Activated CD4-positive, alpha-beta T cell treated with anti-CD3 and anti-CD28 coated beads, Interleukin-2, Interleukin-6, amounts not matched to agents 100 ng/mL and 50 ng/mL, durations not matched to agents 16 hours and 8 hours (primary cell): ENCODE measurements around the gene PAMR1.
"Not testable (repeated sequence)": the region's sequence is repeated elsewhere in the genome, so short reads cannot be mapped to it uniquely, and the experiment has no call there.

Source experiments
- DNase-seq: peaks from one replicate; pipeline ENCODE4 v3.0.0-alpha.2; 2020

PAMR1 gene, protein sequence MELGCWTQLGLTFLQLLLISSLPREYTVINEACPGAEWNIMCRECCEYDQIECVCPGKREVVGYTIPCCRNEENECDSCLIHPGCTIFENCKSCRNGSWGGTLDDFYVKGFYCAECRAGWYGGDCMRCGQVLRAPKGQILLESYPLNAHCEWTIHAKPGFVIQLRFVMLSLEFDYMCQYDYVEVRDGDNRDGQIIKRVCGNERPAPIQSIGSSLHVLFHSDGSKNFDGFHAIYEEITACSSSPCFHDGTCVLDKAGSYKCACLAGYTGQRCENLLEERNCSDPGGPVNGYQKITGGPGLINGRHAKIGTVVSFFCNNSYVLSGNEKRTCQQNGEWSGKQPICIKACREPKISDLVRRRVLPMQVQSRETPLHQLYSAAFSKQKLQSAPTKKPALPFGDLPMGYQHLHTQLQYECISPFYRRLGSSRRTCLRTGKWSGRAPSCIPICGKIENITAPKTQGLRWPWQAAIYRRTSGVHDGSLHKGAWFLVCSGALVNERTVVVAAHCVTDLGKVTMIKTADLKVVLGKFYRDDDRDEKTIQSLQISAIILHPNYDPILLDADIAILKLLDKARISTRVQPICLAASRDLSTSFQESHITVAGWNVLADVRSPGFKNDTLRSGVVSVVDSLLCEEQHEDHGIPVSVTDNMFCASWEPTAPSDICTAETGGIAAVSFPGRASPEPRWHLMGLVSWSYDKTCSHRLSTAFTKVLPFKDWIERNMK

DNA sequence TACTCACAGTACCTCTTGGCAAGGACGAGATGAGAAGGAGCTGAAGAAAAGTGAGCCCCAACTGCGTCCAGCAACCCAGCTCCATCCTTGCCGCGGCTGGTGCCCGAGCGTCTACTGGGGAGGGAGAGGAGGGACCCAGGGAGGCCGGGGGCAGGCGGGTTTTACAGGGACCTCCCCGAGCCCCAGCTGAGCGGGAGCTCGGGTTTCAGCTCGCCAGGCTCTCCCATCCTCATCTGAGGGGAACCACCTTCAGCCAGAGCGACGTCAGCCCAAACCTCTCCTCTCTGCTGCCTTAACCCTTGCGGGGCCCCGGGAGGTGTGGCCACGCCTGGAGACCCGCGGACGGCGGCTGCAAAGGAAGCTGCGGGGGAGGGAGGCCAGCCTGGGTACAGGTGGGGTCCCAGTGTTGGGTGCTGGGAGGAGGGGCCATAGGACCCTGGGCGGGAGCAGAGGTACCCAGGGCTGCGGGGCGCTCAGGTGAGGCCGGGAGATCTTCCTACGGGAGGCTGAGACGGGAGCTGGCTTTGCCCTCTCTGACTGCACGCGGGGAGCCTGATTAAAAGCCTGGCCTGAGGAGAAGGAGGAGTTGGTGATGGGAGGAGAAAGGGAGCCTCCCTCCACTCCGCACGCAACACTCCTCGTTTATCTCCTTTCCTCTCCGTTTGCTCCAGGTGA is at the start of gene PAMR1:
TSS of gene PAMR1 (minus strand) at position 116 of the 675 bp plus-strand sequence. CDS start at position 85, 31 bp downstream.
- DNase-seq, result no peak

DNA sequence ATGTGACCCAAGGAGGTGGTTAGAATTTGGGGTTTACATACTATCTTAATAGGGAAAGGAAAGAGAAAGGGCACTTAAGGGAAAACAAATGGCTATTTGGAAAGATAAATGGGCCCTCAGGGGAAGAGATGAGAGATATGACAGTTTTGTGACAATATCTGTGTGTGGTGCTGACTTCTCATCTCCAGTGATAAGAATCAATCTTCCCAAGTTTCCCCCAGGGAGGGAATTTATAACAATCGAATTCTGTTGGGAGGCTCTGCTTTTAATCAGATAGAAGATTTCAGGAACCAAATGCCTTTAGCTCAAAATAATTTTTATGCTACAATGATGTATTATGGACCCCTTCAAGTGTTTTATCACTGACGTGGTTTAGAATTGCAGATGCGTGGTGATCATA is 46.3 kb upstream of the PAMR1 start:
- DNase-seq, result no peak

DNA sequence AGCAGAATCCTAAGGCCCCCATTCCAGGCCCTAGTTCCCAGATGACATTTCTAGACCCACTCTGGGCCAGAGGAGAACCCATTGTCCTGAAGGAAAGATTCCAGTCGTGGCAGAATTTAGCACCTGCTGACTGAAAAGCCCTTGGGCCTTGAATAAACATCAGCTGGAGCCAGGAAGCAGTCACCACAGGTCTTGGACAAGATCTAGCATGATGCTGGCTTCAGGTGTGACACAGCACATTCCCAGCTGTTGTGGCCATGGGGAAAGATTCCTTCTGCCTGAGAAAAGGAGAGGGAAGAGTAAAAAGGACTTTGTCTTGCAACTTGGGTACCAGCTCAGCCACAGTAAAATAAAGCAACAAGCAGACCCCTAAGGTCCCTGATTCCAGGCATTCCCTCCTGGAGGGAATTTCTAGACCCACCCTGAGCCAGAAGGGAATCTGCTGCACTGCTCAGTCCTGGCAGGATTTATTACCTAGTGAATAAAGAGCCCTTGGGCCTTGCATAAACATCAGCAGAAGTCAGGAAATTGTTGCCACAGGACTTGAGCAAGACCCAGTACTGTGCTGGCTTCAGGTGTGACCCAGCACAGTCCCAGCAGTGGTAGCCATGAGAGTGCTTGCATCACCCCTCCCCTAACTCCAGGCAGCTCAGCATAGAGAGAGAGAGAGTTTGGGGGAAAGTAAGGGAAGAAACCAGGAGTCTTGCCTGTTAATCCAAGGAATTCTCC is 42.5 kb upstream of the PAMR1 start:
- DNase-seq, result no peak

DNA sequence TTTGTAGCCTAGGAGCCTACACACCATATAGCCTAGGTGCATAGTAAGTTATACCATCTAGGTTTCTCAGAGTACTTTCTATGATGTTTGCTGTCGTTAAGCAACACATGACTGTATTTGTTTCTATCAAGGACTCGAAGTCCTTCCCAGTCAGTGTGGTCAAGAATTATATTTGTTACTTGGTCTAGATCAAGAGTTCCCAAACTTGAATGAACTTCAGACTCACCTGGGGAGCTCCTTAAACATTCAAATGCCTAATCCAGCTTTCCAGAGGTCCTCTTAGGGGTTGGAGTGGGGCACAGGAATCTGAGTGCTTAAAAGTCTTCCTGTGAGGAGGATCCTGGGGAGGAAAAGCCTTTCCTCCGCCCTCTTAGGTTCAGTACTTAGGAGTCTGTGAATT is 41.5 kb upstream of the PAMR1 start:
- no peak for DNase-seq

DNA sequence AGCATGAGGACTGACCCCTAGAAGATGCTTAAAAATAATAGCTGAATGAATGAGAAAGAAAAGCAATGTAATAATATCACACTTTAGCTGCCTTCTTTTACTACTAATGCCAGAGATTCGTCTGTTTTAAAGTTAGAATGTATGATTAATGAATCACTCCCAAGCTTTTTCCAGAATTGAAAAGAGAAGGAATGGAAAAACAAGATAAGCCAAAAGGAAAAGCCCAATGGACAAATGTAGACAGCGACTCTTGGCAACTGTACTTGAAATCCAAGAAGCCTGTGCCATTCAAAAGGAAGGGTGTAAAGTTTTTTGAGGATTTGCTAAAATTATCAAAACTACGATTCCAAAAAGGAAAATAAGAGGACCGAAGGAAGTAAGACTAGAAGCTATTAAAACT is 40.8 kb upstream of the PAMR1 start:
- no peak for DNase-seq

DNA sequence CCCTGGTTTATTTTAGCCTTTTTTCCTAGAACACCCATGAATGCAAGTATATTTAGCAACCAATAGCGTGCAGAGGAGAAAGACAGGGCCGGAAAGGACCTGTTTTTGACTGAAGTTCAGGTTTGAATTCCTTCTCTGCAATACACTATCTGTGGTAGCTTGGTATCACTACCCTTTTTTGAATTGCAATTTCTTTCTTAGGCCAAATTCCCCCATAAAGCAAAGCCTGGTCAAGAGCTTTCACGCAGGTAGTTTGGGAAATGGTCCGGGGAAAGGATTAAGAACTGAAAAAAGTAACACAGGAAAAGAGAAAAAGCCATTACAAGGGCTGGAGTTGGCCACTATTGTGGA is 38.8 kb upstream of the PAMR1 start:
- no peak for DNase-seq

- no peak for DNase-seq
These were observed 38.2 kb upstream of the PAMR1 start for GRCh38 chr11:35563484-35564244.

DNA sequence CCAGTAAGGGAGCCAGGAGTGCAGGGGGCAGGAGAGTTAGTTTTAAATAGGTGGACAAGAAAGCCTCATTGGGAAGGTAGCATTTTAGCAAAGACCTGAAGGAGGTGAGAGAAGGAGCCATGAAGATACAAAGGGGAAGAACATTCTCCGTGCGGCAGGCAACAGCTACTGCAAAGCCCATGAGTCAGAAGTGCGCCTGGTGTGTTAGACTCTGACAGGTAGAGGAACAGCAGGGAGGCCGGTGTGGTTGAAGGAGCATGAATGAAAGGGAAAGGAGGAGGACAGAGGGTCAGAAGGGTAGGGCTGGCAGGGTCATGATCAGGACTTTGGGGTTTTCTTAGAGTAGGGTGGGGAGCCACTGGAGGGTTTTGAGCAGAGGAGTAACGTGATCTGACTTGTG is 34.5 kb upstream of the PAMR1 start:
- no peak for DNase-seq

DNA sequence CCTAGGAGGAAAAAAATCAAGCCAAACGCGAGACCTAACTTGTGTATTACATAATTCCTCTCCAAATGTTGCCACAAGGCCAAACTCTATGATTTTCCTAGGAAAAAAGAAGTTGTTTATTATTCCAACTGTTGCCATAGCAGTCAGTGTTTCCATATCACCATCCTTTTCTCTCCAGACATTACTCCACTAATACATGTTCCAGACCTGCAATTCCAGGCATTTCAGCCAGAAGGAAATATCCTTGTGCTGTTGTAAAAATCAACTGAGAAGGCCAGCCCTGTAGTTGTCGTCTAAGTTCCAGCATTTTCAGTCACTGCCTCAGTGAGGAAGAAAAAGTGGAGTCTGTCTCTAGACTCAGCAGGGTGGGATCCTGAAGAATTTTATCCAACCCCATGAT is 33.1 kb upstream of the PAMR1 start:
- no peak for DNase-seq

- DNase-seq, result no peak
These were observed 30.1 kb upstream of the PAMR1 start for GRCh38 chr11:35555488-35555887.

DNA sequence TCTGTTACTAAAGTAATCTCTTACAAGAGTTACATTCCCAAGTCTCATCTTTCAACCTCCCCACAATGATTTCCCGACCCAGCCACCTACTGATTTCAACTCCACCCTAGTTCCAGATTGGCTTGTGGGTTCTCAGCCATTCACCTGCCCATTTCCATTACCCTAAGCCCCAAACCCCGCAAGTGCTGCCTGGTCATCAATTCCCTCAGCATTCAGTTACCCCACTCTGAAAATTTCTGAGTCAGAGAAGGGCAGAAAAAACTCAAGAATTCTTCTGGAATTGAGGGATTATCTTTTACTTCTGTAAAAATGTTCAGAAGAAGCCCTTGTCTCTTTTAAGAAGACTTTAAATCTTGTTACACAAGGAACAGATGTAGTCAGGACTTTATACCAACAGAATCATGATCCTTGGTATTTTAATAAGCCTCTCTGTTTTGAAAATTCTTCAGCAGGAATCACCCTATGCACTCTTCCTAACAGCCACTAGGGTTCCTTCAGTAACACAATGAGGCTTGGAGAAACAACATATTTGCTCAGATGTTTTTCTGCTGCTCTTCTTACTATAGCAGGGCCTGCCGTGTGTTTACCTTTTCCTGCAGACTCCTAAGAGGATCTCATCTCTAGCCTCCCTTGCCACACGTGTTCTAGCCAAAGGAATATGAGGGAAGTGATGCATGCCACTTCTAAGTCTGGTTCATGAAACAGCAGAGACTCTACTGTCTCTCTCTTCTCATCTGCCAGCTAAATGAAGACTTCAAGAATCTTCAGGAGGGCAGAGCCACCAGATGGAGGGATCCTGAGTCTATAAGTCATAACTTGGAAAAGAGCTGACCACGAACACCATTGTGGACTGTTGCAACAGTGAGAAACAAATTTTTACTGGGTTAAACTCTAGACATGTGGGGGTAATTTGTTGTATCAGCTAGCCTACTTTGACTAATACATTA is 29.3 kb upstream of the PAMR1 start:
- no peak for DNase-seq

DNA sequence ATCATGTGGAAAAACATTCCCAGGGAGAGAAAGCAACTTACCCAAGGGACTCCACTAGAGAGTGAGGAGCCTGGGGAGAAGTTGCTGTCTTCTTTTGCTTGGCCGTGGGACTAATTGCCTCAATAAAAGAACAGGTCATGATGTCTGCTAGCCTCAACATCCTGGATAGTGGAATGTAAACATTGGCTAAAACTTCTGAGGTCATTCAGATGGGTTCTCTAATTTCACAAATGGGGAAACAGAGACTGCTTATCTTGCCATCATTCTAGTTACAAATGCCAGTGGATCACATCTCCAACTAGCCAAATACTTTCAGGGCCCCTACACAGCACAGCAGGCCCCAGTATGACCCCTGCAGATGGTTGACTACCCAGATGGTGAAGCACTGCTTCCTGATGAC is 28.4 kb upstream of the PAMR1 start:
- no peak for DNase-seq

DNA sequence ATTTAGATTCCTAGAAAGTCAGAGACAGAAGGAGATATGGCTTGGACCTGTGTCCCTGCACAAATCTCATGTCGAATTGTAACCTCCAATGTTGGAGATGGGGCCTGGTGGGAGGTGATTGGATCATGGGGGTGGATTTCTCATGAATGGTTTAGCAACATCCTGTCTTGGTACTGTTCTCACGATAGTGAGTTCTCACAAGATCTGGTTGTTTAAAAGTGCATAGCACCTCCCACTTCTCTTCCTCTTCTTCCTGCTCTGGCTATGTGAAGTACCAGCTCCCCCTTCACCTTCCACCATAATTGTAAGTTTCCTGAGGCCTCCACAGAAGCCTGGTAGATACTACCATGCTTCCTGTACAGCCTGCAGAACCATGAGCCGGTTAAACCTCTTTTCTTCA is 27.6 kb upstream of the PAMR1 start:
- no peak for DNase-seq

DNA sequence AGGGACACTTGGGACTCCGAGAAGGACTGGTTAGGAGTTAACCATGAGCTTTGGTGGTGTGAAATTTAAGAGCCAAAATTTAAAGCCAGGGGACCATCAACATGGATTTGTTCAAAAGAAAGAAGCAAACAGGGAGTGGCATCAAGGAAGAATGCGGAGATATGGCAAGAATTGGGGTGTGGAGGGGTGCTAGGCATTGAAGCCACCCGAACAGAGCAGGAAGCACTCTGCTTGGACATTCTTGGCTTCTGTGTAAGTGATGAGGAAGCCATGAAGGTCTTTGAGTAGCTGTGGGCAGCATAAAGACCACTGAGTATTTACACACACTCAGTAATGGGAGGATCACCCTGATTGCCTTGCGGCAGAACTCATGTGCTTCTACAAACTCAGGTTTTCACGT is 27.2 kb upstream of the PAMR1 start:
- no peak for DNase-seq

- DNase-seq, result no peak
These were observed 25.1 kb upstream of the PAMR1 start for GRCh38 chr11:35550374-35551036.

- no peak for DNase-seq
These were observed 24.4 kb upstream of the PAMR1 start for GRCh38 chr11:35549787-35550186.

GRCh38 chr11:35548925-35549561 is 23.6 kb upstream of the PAMR1 start:
- no peak for DNase-seq

- not testable (repeated sequence) for DNase-seq
These were observed 22.6 kb upstream of the PAMR1 start for GRCh38 chr11:35547995-35548394.

- no peak for DNase-seq
These were observed 20.9 kb upstream of the PAMR1 start for GRCh38 chr11:35546317-35546716.

DNA sequence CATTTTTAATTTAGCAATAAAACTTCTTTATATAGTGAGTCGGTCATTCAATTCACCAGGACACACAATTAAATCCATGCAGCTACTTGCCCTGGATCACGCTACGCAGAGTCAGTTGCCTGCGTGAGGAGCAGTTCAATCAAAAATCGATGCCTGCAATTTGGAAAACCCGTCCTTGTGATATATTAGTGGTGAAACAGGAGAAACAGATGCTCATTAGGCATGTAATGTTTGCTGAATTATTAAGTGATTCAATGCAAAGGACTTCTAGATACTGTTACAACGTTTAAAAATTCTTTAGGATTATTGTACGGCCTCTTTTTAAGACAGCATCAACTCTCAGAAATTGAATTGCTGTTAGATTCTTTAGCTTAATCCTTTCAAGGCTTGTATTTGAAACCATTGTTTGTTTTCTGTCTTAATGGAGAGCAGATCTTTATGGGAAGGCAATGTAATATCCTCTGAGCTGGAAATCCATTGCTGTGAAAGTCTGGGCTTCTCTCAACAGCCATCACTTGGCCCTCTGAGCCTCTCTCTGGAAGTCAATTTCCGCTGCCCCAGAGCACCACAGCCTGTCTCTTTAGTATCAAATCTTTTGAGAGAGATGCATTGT is 20.1 kb upstream of the PAMR1 start:
- no peak for DNase-seq
